Measurements from ENCODE around the gene GPR35.
"Not testable (repeated sequence)": the region's sequence is repeated elsewhere in the genome, so short reads cannot be mapped to it uniquely, and the experiment has no call there.

Gene GPR35

DNA sequence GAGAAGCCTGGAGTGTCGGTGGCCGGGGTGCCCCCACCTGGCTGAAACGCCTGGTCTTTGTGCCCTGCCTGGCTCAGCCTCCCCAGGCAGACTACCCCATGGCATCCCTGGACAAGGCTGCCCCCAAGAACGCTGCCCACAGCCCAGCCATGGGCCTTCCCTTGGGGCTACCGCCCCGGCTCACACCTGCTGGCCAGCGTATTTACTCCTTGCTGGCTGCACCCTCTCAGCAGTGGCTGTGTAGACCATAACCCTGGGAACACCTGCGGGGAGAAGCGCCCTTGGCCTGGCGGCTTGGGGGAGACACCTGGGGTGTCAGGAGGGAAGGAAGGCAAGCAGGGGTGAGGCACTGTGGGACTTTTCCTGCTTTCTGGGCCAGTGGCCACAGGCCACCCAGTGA, 21.4 kb upstream of the GPR35 start:
- DNase-seq = no peak

DNA sequence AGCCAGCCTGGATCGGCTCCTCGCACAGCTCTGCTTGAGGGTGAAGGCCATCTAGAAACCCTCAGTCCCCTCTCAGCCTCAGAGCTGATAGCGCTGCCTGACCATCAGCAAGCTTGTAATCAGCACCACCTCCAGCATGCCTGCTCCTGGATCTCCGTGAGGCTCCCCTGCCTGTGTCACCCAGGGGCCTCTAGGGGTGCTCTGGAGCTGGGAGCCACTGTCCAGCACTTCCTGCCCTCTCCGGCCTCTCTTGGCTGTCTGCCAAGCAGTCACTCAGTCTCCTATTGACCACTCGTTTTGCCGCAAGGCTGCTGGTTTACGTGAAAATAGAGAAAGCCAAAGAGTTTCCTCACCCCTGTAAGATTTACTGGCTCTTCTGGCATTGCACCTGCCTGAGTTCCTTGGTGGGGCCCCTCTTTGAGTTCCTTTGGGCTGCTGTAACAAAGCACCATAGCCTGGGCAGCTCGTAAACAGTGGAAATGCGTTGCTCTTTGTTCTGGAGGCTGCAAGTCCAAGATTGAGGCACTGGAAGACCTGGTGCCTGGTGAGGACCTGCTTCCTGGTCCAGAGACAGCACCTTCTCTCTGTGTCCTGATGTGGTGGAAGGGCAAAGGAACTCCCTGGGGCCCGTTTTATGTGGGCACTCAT, 20.9 kb upstream of the GPR35 start:
- DNase-seq = no peak

DNA sequence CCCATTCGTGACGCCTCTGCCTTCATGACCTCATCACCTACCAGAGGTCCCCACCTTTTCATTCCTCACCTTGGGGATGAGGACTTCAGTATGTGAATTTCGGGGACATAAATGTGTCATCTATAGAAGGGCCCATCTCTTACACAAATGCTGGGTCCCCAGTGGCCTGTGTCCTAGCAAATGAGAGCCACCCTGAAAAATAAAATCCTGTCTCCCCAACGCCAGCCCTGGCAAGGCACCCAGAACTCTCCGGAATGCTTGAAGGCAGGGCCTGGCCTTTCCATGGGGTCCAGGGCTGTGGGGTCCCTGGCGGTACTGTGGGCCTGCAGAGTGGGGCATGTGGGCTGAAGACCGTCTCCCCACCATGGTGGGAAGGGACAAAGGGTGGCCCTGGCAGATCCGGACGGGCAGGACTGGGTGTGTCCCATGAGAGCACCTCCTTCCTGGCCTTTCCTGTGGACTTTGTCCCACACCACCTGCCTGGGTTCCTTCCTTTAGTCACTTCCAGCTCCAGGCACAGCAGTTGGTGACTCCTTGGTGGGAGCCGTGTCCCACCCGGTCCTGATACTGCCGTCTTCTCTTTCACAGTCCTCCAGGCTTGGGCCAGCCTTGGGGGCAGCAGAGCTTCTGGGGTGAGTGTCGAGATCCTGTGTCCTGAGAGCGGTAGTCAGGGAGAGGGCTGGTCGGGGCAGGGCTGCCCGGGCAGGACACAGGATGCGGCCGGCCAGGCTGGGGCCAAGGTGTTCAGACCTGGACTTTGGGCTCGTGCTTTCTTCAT, 20.2 kb upstream of the GPR35 start:
- DNase-seq = no peak

DNA sequence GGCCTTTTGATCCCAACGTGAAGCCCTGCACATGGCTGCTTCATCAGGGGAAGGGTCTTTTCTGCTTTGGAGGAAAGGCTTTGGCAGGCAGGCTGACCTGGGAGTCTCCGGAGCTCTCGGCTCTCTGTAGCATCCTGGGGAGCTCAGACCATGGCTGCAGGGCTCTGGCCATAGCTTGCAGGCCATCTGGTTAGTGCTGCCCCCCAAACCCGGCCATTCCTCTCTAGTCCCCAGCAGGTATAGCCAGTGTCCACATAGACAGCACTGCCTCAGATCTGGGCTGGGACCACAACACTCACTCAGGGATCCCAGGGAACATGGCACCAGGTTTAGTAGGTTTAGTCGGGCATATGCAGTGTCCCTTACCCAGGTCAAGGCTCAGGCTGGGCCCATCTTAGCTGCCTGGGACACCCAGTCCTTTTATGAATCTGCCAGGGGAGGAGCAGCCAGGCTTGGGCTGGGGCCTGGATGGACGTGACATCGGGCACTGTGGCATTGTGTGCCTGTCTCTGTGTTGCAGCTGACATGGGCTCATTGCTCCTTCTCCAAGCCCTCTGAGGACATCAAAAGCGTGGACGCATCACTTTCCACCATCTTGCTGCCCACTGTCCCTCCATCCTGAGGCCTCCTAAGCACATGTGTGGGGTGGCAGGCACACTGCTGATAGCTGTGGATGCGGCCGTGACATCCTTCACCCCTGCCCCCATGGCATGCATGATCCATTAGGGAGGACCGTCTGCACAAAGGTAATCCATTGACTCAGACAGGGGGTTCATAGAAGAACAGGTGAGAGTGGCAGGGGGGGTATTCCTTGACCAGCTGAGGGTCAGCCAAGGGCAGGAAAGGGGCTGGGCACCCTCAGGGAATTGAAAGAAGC, 19.2 kb upstream of the GPR35 start:
- DNase-seq = no peak

DNA sequence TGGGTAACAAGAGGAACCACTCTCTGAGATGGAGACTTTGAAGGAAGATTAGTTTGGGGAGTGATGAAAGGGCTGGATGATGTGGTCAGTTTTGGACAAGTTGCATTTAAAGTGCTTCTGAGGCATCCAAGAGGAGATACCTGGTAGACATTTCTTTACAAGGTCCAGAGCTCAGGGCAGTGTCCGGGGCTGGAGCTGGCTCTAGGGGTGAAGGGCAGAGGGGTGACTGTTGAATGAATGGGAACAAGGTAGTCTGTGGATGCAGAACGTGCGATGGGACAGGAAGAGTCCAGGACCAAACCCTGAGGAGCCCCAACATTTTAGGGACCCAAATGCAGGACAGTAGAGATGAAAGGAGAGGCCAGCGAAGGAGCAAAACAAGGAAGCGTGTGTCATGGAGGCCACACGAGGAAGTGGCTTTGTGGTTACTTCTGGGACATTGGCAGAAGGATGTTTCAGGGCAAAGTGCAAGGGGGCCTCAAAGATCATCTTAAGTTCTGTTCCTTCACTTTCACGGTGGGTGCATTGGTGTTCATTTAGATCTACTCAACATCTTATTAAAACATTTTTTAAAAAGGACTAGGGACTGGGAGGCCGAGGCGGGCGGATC, 13.6 kb upstream of the GPR35 start:
- DNase-seq = no peak

DNA sequence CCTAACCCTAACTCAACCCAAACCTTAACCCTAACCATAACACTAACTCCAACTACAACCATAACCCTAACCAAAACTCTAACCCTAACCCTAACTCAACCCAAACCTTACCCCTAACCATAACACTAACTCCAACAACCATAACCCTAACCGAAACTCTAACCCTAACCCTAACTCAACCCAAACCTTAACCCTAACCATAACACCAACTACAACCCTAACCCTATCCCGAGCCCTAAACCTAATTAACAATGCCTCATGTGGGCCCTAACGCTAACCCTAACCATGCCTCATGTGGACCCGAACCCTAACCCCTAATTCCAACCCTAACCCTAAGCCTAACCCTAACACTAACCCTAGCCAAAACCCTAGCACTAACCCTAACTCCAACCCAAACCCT, 11.5 kb upstream of the GPR35 start:
- DNase-seq = no peak

DNA sequence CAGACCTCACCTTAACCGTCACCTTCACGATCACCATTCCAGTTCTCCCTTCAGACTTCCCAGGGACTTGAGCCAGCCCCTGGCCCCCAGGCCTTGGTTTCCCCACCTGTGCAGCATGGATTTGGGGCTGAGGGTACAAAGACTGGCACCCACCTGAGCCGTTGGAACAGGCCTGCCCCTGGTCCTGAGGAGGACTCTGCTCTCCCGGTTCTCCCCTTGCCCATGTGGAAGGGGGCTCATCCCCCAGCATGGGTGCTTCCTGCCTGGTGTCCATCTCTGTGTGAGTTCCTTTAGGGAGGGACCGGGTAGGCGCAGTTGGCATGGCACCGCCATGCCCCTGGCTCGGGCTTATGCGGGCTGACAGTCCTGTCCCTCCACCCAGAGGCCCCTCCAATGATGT, 10.9 kb upstream of the GPR35 start:
- DNase-seq = no peak

DNA sequence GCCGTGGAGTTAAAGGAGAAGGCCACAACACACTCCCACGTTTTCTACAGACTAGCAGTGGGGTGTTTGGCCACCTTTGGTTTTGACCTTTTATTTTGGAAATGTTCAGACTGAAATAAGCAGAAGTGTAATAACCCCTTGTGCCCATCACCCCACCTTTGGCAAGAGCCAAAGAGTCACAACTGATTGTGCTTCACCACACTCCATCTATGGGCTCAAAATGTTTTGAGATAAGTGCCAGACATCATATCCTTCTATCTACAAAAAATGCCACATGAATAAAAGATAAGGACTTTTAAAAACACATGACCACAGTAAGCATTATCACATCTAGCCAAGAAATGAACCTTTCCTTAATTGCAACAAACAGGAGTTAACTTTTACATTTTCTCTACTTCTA, 9.9 kb upstream of the GPR35 start:
- no peak for DNase-seq

DNA sequence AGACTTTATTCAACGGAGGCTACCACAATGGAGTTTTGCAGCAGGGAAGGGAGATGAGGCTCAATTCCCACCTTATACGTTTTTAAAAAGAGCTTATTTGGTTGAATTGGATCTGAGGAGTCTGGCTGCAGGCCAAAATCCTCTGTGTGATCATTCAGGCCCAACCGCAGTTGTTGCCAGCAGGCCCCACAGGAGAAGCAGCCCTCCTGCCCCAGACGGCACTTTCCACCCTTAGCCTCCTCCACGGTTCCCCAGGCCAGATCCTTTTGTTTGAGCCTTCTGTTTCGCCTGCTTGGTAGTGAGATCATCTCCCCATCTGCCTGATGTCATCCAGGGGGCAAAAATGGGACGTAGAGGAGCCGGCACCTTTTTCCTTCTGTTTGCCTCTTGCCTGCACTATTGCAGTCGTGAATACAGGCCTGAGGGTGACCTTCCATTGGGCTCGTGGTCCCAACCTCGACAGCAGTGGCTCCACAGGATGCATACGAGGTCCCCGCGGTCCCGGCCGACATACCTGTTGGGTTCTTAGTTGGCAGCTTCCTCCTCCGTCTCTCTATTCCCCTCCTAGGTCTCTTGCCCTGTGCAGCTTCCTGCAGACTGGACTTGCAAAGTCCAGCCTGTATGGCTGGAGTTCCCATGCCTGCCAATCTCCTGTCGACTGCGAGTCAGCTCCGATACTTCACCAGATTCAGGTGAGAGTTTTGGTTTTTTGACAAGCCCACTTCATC, 9.3 kb upstream of the GPR35 start:
- DNase-seq = no peak

DNA sequence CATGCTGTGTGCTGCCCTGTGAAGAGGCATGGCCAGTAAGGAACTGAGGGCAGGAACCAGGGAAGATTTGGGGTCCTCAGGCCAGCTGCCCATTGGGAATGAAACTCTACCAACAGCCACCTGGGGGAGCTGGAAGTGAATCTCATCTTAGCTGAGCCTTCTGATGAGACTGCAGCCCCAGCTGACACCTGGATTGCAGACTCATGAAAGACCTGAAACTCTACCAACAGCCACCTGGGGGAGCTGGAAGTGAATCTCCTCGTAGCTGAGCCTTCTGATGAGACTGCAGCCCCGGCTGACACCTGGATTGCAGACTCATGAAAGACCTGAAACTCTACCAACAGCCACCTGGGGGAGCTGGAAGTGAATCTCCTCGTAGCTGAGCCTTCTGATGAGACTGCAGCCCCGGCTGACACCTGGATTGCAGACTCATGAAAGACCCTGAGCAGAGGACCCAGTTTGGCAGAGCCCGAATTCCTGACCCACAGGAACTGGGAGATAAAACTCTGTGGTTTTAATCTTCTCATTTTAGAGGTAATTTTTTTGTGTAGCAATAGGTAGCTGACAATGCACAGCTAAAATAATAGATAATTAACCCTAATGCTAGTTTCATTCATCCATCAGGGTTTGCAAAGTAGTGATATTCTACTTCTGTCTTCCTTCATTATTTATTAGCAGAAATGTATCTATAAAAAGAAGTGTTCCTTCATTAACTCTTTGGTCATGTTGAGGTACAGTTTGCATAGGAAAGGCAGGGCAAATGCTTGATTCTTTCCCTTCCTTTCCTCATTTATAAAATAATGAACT, 8.2 kb upstream of the GPR35 start:
- not testable (repeated sequence) for DNase-seq

DNA sequence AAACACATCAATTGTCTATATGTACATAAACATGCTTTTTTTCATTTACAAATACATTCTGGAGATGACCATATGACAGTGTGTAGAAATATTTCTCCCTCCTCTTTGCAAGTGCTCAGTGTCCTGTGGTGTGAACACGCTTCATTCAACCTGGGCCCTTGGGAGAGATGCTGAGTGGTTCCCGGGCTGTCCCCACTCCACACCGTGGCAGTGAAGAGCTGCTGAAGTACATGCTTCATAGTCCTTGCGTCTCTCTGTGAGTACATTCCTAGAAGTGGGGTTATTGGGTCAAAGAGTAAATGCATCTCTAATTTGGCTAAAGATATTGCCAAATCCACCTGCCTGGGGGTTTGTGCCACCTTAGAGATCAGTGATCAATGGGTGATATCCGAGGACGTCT, 6.5 kb upstream of the GPR35 start:
- no peak for DNase-seq

DNA sequence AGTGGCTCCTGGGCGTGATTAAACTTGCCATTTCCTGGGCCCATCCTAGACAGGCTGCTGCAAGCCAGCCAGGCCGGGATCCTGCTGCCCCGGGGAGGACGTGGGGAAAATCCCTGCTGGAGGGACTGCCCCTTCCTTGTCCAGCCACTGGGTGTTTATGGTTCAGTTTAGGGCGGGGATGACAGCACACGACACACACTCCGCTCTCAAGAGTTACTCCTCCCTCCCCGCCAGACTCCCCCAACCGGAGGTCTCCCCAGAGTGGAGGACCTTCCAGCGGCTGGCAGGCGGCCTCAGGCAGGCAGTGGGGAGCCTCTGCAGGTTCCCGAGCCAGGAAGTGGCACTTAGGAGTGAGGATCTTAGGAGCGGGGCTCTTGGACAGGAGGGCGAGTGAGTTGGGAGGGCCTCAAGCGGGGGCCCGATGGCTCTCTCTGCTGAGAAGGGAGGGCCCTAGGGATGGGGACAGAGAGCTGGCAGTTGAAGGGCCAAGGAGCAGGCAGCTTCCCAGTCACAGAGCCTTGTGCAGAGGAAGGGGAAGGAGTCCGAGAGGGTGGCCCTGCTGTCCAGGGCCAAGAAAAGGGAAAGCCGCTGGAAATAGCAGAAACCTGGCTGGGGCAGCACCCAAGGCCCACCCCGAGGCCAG, 5.7 kb upstream of the GPR35 start:
- no peak for DNase-seq

DNA sequence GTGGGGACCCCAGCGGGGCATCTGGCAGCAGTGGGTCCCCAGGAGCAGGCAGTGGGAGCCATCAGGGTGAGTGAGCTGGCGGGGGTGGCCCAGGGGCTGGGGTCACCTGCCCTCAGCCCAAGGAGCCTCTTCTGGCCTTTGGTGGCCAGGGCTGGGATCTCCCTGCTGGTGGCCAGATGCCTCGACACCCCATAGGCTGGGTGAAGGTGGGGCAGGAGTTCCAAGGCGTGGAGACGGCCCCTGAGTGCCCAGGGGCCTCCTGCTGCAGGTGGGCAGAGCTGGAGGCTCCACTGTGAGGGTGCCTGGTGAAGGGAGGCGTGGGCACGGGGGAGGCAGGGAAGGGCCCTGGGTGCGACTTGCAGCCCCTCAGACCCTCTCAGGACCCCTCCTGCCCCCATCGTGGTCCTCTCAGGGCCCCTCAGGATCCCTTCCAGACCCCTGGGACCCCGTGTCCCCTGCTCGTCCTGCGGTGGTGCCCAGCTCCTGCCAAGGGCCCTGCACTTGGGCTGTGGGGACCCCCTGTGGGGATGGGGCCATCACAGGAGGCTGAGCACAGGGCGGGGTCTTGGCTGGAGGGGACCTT, 5.0 kb upstream of the GPR35 start:
- no peak for DNase-seq

DNA sequence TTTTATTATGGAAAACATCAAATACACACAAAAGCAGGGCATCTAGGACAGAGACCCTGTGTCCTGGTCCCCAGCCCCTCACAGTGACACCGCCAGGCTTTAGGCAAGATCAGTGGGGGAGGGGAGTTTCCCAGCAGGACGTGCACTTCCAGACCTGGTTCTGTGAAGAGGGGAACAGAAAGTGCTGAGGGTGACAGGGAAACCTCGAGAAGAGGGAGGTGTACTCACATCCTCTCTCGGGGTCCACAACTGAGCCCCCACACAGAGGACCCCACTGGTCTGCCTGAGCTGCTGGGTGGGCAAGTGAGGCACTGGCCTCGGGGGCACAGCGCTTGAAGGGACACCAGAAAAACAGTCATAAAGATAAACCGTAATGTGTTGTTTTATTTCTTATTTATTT, 4.4 kb upstream of the GPR35 start:
- DNase-seq = no peak

DNA sequence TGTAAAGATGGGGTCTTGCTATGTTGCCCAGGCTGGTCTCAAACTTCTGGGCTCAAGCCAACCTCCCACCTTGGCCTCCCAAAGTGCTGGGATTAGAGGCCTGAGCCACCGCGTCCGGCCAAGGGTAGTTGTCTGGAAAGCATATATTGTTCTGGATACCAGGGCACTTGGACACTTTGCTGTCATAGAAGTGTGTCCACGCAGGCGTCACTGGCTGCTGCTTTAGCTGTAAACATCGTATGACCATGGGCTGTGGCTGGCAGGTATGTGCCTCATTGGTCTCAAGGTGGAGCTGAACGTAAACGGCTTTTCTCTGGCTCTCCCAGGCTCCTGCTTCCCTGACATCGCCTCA, 3.2 kb upstream of the GPR35 start:
- DNase-seq = no peak

DNA sequence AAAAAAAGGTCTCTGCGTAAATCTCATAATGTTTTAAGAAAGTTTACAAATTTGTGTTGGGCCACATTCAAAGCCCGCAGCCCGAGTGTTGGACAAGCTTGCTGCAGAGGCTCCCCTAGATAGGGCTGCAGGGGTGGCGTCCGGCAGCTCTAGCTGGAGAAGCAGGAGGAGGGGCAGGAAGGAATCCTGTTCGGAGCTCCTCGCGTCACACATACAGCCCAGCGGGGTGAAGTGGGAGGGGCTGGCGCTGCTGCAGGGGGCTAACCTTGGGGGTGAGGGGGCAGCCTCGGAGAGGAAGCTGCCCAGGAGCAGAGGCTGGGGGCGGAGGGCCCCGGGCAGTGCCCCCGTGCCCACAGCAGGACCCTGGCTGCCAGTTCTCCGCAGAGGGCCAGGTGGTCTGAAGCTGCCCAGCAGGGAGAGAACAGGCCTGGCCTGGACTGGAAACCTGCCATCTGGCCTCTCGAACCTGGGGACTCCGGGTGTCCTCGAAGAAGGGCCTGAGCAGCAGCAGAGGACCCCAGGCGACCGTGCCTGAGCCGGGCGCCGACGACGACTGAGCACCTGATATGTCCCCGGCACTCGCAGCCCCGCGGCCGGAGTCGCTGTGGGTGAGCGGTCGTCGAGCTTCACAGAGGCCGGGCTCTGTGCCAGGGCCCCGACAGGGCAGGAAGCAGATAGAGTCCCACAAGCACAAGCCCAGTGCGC, 2.6 kb upstream of the GPR35 start:
- no peak for DNase-seq

DNA sequence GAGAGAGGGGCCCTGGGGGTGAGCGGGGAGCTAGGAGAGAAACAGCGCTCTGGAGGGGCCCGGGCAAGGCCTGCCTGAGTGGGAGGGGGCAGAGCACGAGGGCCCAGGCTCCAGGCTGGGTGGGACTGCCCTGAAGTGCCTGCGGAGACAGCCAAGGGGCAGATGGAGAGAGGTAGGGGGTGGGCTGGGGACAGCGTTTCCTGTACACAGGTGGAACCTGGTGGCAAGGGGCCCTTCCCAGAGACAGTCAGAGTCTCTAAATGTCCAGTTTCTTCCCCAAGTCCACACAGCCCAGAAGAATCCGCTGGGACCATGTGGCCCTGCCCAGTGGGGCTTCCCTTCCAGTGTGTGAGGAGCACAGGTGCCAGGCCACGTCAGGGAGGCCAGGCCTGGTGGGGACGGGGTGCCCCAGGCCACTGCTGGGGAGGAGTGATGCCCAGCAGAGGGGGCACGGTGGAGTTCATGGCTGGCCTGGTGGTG, 1.7 kb upstream of the GPR35 start:
- no peak for DNase-seq

DNA sequence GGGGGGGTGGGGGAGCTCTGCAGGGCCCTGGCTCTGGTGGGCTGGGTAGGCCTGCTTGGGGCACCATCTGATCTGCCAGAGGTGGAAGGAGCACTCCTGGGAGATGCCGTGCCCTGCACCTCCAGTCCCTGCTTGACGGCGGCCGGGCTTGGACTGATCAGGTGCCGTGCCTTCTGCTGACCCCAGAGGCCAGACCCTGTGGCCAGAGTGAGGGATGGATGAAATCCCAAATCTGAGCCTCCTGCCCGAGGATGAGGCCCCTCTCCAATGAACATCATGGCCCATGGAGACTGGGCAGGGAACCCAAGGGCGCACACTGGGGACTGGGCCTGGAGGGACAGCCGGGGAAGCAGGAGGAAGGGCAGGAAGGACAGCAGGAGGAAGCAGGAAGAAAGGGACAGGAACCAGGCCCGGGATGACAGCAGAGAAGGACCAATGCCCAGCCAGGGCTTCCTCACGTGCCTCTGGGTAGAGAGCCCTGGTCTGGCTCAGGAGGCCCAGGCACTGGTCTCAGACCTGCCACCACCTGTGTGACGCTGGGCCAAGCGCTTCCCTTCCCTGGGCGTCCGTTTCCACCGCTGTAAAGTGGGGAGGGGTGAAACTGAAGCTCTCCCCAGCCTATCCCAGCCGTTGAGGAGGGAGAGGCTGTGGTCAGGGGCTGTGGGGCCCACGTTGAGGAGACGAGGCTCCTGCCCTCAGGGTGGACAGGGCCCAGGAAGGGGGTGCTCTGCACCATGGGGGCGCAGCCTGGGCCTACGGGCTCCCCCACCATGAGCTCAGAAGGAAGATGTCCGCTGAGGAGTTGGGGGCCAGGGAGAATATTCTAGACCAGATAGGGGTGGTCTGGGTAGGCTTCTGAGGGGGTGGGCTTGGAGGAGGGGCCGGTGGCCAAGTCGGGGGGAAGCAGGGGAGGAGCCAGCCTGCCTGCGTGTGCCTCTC, 1.0 kb upstream of the GPR35 start:
- DNase-seq = no peak

Data from NCI-H1436 (cell line).